NOMO-1 treated with dmso at 0.1 percent for 144 hours (cell line): ENCODE results near the gene ATOH8.
"Not testable (repeated sequence)": the region's sequence is repeated elsewhere in the genome, so short reads cannot be mapped to it uniquely, and the experiment has no call there.

Source experiments
- DNase-seq: peaks from one replicate; lab custom pipeline; 2025; ENCODE audit not compliant: unreplicated experiment; lab: John Stamatoyannopoulos, UW

ATOH8 gene

DNA sequence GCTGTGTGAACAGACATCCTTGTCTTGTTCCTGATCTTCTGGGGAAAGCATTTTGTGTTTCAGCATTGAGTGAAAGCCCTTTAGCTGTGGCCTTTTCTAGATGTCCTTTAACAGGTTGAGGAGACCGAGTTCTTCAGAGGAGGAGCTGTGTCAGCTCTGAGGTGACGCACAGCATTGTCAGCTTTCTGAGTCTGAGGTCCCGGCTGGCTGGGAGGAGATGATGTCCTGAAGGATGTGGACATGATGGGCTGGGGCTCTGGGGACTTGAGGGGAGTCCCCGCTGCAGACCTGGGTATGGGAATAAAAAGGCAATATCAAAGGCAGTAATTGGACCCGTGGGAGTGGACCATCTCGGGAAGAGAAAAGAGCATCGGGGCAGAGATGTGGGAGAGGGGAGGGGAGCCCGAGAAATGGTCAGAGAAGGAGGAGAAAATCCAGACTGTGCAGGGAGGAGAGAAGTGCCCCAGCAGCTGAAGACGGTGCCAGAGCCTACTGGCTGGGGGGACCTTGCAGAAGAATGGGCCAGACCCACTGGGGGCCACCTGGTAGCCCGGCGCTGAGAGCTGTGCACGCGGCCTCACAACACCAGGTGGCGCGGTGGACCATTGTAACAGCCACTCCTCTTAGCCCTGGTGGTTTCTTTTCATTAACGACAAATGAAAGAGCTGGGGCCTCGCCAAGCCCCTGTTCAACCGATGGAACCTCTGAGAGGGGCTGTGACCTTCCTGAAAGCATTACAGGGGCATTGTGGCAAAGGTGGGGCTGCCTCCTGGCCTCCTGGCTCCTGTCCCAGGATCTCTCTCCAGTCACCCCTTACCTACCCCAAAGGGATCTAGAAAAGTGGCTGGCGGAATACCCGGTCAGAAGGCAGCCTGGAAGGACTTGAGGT lies 73.4 kb downstream of the ATOH8 start:
- DNase-seq, result peak; percentile 30

DNA sequence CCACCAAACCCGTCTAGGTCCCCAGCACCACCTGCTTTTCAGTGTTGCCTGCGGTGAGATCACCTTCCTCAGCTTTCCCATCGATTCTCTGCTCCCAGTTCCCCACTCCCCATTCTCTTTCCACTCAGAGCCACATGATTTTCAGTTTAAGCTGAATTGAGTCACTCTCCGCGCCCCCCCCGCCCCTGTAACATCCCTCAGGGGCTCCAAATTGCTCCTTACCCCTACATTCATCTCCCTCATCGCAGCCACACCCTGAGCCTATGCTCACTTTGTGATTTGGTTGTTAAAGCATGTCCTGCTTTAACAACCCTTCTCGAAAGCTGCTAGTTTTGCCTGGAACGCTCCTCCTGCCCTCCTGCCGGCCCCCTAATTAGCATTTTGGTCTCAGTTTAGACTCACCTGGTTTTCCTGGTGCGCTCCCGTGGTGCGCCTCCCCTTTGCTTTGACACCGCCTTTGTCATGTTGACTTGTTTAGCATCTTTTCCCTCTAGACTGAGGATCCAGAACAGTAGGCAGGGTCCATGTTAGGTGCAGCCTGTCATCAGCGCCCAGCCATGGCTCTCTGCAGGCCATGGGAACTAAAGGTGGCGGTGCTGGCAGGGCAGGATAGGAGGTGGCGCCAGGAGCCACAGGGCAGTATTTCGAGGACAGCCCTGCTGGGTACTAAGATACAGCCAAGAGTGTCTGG lies 74.2 kb downstream of the ATOH8 start:
- no peak for DNase-seq

DNA sequence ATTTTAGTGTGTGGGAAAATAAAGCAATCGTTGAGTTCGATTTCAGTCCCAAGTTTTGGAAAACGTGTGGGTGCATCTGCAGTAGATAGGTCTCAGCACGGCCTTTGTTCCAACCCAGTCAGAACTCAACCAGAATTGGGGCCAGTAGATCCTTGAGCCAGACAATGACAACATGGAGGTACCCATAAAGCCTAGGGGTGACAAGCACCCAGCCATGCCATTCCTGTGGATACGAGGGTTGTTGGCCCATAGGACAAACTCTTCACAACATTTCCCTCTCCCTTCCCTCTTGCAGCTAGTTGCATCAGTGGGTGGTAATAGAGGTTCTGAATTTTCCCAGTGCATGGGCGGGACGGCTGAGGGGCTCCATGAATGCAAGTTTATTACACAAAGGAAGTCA lies 74.9 kb downstream of the ATOH8 start:
- no peak for DNase-seq

DNA sequence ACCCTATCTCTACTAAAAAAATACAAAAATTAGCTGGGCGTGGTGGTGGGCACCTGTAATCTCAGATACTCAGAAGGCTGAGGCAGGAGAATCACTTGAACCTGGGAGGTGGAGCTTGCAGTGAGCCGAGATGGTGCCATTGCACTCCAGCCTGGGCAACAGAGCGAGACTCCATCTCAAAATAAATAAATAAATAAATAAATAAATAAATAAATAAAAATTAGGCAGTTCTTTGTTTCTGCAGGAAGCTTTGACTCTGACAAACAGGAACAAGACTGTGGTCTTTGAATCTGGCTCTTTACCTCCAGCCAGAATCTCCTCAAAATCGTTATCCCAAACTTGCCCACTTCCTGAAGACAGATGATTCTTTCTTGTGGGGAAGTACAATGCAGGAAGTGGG lies 75.6 kb downstream of the ATOH8 start:
- DNase-seq, result not testable (repeated sequence)

DNA sequence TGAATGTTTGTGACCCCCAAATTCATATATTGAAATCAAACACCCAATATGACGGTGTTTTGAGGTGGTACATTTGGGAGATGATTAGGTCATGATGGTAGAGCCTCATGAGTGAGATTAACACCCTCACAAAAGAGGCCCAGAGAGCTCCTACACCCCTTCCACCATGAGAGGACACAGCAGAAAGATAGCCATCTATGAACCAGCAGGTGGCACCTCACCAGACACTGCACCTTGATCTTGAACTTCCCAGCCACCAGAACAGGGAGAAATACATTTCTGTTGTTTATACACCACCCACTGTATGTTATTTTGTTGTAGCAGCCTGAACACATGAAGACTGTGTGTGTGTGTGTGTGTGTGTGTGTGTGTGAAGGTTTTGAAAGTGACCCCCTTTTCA lies 76.9 kb downstream of the ATOH8 start:
- DNase-seq, result no peak

DNA sequence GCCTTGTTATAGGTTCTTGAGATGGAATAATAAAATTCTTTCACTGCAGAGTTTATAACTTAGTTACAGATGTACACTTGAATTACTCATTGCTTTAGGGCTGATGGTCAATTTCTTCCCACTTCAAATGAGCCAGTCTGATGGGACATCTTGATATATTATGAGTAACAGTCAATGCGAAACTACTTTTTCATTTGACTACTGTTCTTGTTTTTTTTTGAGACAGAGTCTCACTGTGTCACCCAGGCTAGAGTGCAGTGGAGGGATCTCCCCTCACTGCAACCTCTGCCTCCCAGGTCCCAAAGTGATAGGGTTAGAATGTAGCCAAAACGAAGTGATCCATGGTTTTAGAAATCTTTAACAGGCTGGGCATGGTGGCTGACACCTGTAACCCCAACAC lies 77.9 kb downstream of the ATOH8 start:
- DNase-seq, result no peak

DNA sequence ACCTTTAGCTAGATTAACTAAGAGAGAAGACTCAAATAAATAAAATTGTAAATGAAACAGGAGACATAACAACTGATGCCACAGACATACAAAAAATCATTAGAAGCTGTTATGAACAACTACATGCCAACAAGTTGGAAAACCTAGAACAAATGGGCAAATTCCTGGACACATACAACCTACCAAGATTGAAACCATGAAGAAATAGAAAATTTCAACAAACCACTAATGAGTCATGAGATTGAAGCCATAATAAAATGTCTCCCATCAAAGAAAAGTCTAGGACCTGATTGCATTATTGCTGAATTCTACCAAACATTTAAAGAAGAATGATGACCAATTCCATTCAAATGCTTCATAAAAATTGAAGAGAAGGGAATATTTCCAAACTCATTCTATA lies 80.7 kb downstream of the ATOH8 start:
- DNase-seq, result no peak
